Keratinocyte (primary cell): ENCODE results near the gene S100P.

ENCODE experiments used
- CTCF ChIP-seq, 3 experiments: IDR thresholded peaks in 1 of 3; conservative IDR thresholded peaks in 1 of 3; optimal IDR thresholded peaks in 1 of 3; 2 replicates in 2 of 3; 3 replicates in 1 of 3; pipeline versions ENCODE3 to v1.5.1; 2011; ENCODE audit warnings: low read length in 3 of 3, mild to moderate bottlenecking in 3 of 3, moderate library complexity in 2 of 3, control low read depth in 1 of 3, inconsistent platforms in 1 of 3; ENCODE audit not compliant: insufficient read depth in 2 of 3; ENCODE audit errors: extremely low read depth in 1 of 3
- EZH2 ChIP-seq: IDR thresholded peaks from one replicate; pipeline ENCODE4 v1.6.1; 2012; ENCODE audit warnings: inconsistent platforms, mild to moderate bottlenecking, low read length, moderate library complexity

- no peak for TF ChIP-seq CTCF (optimal IDR thresholded peaks at IDR 0.05 in 1 of 3, IDR thresholded peaks at IDR 0.05 in 1 of 3, conservative IDR thresholded peaks at IDR 0.05 in 1 of 3; ENCODE audit: extremely low read depth in 1 of 3, insufficient read depth in 2 of 3, low read length in 3 of 3)
- no peak for TF ChIP-seq EZH2
Measured at GRCh38 chr4:6722891-6723290, 29.2 kb downstream of the S100P start.
